Stimulated activated CD8-positive, alpha-beta memory T cell treated with anti-CD3 and anti-CD28 coated beads, Interleukin-4, amount 100 ng/mL, for 24 hours (primary cell): Measurements from ENCODE around the gene RGS12.

Experiments
- DNase-seq: peaks from one replicate; pipeline ENCODE4 v3.0.0-alpha.2; 2020; ENCODE audit warnings: low read depth

Gene RGS12

GRCh38 chr4:3332498-3332897, 39.7 kb downstream of the RGS12 start:
- no peak for DNase-seq

- DNase-seq, result no peak
Measured at GRCh38 chr4:3334316-3334715, 41.5 kb downstream of the RGS12 start.

GRCh38 chr4:3335385-3335784, 42.6 kb downstream of the RGS12 start:
- no peak for DNase-seq

GRCh38 chr4:3335982-3336381, 43.2 kb downstream of the RGS12 start:
- no peak for DNase-seq

GRCh38 chr4:3336382-3337356, 43.8 kb downstream of the RGS12 start:
- DNase-seq, result no peak

- no peak for DNase-seq
Measured at GRCh38 chr4:3337357-3337732, 44.5 kb downstream of the RGS12 start.

GRCh38 chr4:3337811-3338210, 45.0 kb downstream of the RGS12 start:
- no peak for DNase-seq

- DNase-seq, result no peak
Measured at GRCh38 chr4:3338321-3338838, 45.6 kb downstream of the RGS12 start.

GRCh38 chr4:3338976-3339531, 46.2 kb downstream of the RGS12 start:
- no peak for DNase-seq

GRCh38 chr4:3339577-3339976, 46.8 kb downstream of the RGS12 start:
- no peak for DNase-seq

- DNase-seq, result no peak
Measured at GRCh38 chr4:3340038-3340699, 47.3 kb downstream of the RGS12 start.

- DNase-seq, result no peak
Measured at GRCh38 chr4:3340700-3341083, 47.9 kb downstream of the RGS12 start.

- no peak for DNase-seq
Measured at GRCh38 chr4:3341760-3342159, 48.9 kb downstream of the RGS12 start.

- DNase-seq, result no peak
Measured at GRCh38 chr4:3342182-3342854, 49.5 kb downstream of the RGS12 start.
